ENCODE data around the gene THOC1. TPM values are rescaled to one million over a fixed set of nuclear protein-coding genes. Genes with fewer than 3 reads are reported as not detected.

Gene THOC1
- total RNA-seq, 1 donor from 2014 or later, result 241 TPM

GRCh38 chr18:251572-251971 lies 16.3 kb downstream of the THOC1 start:
- Histone ChIP-seq H3K9ac (no peak overlapping the region), H3F3A (ENCODE audit: low read depth) (no peaks in the 10 kb centered on the region), H3K27ac (no peak overlapping the region), H3K27me3 (no peaks in the 10 kb centered on the region), H3K79me2 (ENCODE audit: low read depth) (no peaks in the 10 kb centered on the region), H3K4me2 (no peak overlapping the region), H3K4me1 (no peaks in the 10 kb centered on the region), H2AFZ (replicated peaks) (no peak overlapping the region), H3K4me3 (no peak overlapping the region), H3K36me3 (peaks cover 34% of the 10 kb centered on the region), H4K20me1 (ENCODE audit: low read depth) (peaks cover 3% of the 10 kb centered on the region), H3K9me3 (ENCODE audit: low read depth) (no peaks in the 10 kb centered on the region)
- Mint-ChIP-seq H3K27me3 (ENCODE audit: insufficient read depth, low read depth) (no peaks in the 10 kb centered on the region), H3K36me3 (peaks cover 9% of the 10 kb centered on the region), H3K4me1 (no peaks in the 10 kb centered on the region), H3K4me3 (no peak overlapping the region), H3K9me3 (no peaks in the 10 kb centered on the region), H3K27ac (no peak overlapping the region)
- no peak for DNase-seq (ENCODE audit: low spot score)
- TF ChIP-seq EZH2 (IDR thresholded peaks at IDR 0.05), result no peak

DNA sequence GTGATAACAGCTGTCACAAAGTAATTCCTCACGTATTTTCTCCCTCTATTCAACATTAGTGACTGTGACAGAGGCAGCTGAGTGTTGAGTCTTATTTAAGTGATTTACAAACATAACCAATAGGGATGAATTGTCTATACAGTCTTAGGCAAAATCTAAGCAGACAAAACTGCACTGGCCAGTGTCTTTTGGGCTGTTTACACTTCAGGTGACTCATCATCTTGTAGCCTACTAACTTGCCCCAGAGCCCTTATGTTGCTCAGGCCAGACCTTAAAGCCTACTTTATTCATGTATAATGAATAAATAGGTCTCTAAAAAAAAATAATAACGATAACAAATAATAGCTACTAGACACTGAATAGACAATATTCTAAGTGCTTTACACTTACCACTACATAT lies 17.2 kb downstream of the THOC1 start:
- peaks cover 11% of the 10 kb centered on the region for H3K36me3 Mint-ChIP-seq
- Histone ChIP-seq H3K79me2 (ENCODE audit: low read depth) (no peaks in the 10 kb centered on the region), H4K20me1 (ENCODE audit: low read depth) (peaks cover 3% of the 10 kb centered on the region), H3K9me3 (ENCODE audit: low read depth) (no peaks in the 10 kb centered on the region), H3F3A (ENCODE audit: low read depth) (no peaks in the 10 kb centered on the region), H2AFZ (replicated peaks) (no peak overlapping the region), H3K4me1 (no peaks in the 10 kb centered on the region), H3K4me2 (no peak overlapping the region), H3K27me3 (no peaks in the 10 kb centered on the region), H3K27ac (no peak overlapping the region), H3K36me3 (peaks cover 40% of the 10 kb centered on the region), H3K9ac (no peak overlapping the region), H3K4me3 (no peak overlapping the region)
- no peak overlapping the region for H3K27ac Mint-ChIP-seq
- TF ChIP-seq EZH2phosphoT487 (IDR thresholded peaks at IDR 0.05) (no peak), CTCF (IDR thresholded peaks at IDR 0.05) (no peak), EZH2 (IDR thresholded peaks at IDR 0.05) (no peak)
- H3K27me3 Mint-ChIP-seq (ENCODE audit: insufficient read depth, low read depth), result no peaks in the 10 kb centered on the region
- H3K9me3 Mint-ChIP-seq, result no peaks in the 10 kb centered on the region
- DNase-seq (ENCODE audit: low spot score), result no peak
- no peaks in the 10 kb centered on the region for H3K4me1 Mint-ChIP-seq
- no peak overlapping the region for H3K4me3 Mint-ChIP-seq

DNA sequence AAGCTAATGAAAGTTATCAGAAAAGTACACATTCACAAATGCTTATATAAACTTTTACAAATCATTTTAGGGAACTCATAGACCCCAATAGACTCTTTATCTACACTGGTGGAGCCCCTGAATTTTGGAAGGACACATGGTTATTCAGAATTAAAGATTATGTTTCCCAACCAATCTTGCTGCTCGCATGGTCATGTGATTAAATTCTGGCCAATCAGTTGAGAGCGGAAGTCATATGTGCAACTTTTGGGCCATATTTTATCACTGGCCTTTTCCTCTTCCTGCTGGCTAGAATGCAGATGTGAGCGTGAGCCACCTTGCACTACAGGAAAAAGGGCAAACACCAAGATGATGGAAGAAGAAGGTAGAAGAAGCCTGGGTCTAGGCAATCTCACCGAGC lies 19.8 kb downstream of the THOC1 start:
- no peak overlapping the region for H3K9ac ChIP-seq

More for the DNA sequence above, 19.8 kb downstream of the THOC1 start:
- H3K36me3 ChIP-seq, result peaks cover 56% of the 10 kb centered on the region
- peaks cover 32% of the 10 kb centered on the region for H3K36me3 Mint-ChIP-seq
- no peaks in the 10 kb centered on the region for H3K27me3 Mint-ChIP-seq (ENCODE audit: insufficient read depth, low read depth)
- H3K4me3 Mint-ChIP-seq, result no peak overlapping the region
- H3K9me3 Mint-ChIP-seq, result no peaks in the 10 kb centered on the region
- H3K27ac Mint-ChIP-seq, result no peak overlapping the region
- H3K4me3 ChIP-seq, result no peak overlapping the region
- DNase-seq (ENCODE audit: low spot score), result no peak
- no peaks in the 10 kb centered on the region for H3K4me1 Mint-ChIP-seq
- TF ChIP-seq EZH2 (IDR thresholded peaks at IDR 0.05) (no peak), CTCF (IDR thresholded peaks at IDR 0.05) (no peak), EZH2phosphoT487 (IDR thresholded peaks at IDR 0.05) (no peak)
- H3K9me3 ChIP-seq (ENCODE audit: low read depth), result no peaks in the 10 kb centered on the region
- H4K20me1 ChIP-seq (ENCODE audit: low read depth), result no peaks in the 10 kb centered on the region
- H3F3A ChIP-seq (ENCODE audit: low read depth), result no peaks in the 10 kb centered on the region
- H2AFZ ChIP-seq (replicated peaks), result no peak overlapping the region
- H3K27ac ChIP-seq, result no peak overlapping the region
- H3K4me1 ChIP-seq, result no peaks in the 10 kb centered on the region
- H3K27me3 ChIP-seq, result no peaks in the 10 kb centered on the region
- no peaks in the 10 kb centered on the region for H3K79me2 ChIP-seq (ENCODE audit: low read depth)
- no peak overlapping the region for H3K4me2 ChIP-seq
